ENCODE measurements around the gene PCSK7.

The PCSK7 gene

DNA sequence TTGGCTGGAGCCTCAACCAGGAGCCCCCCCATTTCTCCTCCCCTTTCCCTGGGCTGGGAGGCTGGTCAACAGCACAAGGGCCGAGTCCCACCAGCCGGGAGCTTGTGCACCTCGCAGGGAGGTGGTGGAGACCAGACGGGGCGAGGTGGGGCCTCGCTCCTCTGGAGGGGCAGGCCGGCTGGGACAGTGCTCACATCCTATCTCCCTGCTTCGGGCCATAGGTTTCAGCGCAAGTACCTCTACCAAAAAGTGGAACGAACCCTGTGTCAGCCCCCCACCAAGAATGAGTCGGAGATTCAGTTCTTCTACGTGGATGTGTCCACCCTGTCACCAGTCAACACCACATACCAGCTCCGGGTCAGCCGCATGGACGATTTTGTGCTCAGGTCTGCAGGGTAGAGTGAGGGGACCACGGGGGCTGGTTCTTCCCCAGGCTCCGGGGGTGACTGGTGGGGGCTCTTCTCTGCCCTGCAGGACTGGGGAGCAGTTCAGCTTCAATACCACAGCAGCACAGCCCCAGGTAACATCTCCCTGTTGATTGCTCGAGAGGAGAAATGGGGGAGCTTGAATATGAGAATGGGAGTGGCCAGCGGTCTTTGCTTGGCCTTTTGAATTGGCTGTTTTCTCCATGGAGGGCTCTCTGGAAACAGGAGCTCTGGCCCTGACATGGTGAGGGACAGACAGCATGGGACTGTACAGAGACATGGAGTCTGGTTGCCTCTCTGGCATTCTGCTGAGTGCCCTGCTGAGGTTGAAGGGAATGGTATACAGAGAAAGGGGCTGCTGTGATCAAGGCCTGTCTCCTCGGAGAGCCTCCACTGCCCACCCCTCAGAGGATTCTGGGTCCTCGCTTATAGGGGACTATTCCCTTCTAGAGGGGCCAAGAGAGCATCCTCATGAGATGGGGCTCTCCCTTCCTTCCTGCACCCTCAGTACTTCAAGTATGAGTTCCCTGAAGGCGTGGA lies 50.0 kb downstream of the PCSK7 start:
- DNase-seq (ENCODE audit: low spot score) = no peak

DNA sequence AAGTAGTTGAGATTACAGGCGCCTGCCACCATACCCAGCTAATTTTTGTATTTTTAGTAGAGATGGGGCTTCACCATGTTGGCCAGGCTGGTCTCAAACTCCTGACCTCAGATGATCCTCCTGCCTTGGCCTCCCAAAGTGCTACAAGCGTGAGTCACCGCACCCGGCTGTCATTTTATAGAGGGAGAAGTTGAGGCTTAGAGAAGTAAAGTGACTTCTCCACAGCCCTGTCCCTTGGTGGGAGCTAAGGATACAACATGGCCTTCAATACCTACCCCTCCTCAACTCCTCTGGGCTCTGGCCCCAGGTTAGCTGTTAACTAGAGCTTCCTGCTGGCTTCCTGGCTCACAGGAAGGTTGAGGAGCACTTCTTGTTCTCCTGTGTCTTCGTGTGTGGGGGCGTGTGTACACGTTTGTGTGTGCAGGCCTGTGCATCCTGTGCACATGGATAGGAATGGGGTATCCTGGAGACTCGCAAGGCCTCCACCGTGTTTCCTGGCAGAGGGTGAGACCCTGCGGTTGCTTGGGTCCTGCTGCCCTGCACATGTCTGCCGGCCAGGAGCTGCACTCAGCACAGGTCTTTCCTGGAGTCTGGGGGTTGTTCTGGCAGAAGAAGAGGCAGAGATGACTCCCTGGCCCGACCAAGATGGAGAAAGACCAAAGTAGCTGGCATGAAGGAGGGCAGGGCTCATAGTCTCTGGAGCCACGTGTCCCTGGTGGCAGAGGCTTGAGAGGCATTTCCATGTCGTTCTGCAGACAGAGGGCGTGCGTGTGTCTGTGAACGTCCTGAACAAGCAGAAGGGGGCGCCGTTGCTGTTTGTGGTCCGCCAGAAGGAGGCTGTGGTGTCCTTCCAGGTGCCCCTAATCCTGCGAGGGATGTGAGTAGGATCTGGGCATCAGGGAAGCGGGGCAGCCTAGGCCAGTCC lies 51.0 kb downstream of the PCSK7 start:
- peak; percentile 71 for DNase-seq (ENCODE audit: low spot score)

DNA sequence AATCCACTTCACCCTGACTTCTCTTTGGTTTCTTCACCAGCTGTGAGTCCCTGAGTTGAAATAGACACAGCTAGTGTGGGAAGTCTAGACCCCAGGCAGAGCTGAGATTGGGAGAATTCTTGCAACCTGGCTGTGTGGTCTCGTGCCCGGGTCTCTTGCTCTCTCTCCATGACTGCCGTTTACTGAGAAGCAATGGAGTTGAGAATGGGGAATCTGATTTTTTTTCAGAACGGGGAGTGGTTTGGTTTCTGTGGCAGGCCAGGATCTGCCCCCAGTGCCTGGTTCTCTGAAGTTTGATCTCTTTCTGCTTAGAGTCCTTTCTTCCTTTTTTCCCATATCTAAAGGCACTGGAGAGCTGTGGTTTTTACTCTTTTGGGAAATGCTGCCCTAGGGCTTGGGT lies 51.9 kb downstream of the PCSK7 start:
- peak; percentile 61 for DNase-seq (ENCODE audit: low spot score)

DNA sequence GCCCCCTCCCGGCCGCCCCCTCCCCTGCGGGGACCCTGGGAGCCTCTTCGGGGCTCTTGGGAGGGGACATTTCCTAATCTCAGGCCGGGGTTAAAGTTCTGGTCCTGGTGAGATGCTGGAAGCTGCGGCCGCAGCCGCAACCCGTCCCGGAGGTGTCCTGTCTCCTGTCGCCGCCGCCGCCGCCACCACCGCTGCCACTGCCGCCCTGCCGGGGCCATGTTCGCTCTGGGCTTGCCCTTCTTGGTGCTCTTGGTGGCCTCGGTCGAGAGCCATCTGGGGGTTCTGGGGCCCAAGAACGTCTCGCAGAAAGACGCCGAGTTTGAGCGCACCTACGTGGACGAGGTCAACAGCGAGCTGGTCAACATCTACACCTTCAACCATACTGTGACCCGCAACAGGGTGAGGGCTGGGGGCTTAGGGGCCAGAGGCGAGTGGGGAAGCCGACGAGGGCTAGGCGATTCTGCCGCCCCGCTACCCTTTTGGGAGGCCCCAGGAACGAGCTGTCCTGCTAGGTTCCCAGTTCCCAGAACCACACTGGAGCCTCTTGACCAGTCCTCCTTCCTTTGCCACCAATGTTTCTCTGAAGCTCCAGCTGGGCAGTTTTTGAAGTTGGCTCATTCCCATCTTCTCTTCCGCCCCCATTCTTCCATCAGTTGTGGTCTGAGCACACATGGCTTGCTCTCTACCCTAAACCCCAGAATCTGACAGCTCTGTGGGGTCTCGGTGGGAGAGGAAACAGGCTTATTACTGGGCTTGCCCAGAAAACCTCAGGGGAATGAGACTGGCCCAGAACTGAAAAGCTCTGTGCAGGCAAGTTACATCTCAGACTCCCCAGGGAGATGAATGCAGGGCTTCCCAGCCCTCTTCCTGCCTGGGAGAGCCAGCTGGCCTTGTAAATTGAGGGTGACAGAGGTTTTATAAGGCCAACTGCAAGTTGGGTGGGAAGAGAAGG lies 52.5 kb downstream of the PCSK7 start:
- peak; percentile 78 for DNase-seq (ENCODE audit: low spot score)

DNA sequence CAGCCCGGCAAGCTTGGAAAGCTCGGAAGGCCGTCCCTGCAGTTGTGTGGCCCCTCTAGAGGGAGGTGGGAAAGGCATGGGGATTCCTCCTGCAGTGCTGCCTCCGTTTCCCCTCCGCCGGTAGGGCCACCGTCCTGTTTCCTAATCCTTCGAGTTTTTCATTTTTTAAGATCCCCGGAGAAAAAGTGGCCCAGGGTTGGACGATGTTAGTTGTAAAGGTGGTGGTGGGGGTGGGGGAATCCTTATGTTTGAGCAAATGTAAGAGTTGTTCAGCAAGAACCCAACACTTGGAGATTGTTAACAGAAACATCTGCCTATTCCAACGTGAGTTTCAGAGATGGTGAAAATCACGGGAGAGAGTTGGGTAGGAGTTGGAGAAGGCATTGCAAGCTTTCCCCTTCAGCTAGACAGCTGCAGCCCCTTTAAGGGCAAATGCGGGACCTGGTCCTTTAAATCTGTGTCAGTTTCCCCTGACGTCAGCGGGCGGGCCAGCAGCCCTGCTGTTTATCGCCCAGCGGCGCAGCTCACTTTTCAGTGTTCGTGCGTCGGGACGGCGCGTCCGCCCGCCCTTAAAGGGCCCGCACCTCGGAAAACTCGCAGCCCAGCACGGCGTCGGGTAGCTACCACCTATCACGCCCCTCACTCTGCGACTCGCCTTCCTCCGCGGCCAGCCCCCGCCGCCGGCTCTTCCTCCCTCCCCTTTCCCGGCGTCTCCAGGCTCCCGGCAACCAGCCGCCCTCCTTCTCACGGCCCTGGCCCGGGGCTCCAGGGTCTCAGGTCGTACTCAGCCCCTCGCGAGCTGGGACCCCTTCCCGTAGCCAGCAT lies 53.5 kb downstream of the PCSK7 start, which contains the start of gene SIDT2:
TSS of gene SIDT2 (plus strand) at position 534 of the 825 bp plus-strand sequence. CDS start 521 bp downstream, outside the sequence.
- DNase-seq (ENCODE audit: low spot score) = peak; percentile 90

DNA sequence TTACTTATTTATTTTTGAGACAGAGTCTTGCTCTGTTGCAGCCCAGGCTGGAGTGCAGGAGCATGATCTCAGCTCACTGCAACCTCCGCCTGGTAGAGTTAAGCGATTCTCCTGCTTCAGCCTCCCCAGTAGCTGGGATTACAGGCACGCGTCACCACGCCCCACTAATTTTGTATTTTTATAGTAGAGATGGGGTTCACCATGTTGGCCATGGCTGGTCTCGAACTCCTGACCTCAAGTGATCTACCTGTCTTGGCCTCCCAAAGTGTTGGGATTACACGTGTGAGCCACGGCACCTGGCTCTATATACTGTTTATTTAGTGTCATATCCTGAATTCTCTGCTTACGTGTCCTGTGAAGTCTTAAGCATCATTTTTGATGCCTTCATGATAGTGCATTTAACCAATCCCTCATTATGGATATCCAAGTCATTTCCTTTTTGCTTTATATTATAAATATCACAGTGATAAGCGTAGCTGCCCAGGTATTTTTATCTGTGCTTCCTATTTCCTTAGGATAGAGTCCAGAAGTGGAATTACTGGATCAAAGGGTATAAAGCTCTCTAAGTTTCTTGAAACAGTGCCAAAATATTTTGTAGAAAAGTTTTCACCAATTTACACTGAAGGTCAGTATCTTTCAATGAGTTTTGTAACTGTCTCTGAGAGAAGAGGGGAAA lies 54.2 kb downstream of the PCSK7 start:
- DNase-seq (ENCODE audit: low spot score) = no peak

DNA sequence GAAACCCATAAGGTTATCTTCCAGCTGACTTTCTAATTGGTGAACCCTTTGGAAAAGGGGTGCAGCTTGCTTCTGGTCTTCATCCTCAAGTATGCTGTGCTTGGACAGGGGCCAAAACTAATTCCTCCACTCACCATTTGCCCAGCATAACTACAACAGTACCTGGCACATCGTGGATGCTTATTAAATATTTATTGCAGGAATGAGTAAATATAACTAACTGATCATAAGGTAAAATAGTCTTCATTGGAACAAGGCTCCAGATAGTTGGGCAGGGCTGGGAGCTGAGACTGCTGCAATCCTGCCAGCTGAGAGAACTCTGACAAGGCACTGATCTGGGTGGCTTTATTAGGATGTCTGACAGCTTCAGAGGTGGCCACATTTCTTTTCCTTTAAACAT lies 55.7 kb downstream of the PCSK7 start:
- no peak for DNase-seq (ENCODE audit: low spot score)

DNA sequence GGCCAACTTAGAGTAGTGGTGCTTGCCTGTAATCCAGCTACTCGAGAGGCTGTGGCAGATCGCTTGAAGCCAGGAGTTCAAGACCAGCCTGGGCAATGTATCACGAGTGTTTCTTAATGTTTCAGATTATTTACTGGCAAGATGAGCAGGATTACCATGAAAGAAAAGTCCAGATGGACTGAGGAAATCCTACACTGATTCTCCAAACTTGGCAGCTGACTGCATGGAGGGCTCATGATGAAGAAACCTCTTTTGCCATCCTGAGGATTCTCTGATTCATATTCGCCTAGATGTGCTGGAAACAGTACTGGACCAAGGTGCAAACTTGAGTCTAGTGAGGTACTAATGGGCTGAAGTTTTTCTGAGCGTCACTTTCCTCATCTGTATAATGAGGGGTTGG lies 56.1 kb downstream of the PCSK7 start:
- no peak for DNase-seq (ENCODE audit: low spot score)

DNA sequence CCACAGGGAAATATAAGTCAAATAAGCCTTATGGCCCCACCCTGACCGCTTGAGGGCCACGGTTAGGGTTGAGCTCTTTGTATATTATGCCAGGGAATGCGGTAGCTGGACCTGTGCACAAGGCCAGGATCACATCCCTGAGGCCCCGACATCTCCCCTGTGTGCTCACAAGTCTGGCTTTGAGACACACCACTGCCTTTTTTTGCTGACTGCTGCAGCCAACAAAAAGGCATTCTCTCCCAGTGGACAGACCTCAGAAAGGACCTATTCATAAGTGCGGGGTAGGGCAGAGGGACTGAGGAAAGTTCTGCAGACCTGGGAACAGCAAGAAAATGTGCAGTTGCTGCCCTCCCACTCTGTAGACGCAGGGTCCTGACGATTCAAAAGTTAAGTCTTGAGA lies 56.8 kb downstream of the PCSK7 start:
- no peak for DNase-seq (ENCODE audit: low spot score)

DNA sequence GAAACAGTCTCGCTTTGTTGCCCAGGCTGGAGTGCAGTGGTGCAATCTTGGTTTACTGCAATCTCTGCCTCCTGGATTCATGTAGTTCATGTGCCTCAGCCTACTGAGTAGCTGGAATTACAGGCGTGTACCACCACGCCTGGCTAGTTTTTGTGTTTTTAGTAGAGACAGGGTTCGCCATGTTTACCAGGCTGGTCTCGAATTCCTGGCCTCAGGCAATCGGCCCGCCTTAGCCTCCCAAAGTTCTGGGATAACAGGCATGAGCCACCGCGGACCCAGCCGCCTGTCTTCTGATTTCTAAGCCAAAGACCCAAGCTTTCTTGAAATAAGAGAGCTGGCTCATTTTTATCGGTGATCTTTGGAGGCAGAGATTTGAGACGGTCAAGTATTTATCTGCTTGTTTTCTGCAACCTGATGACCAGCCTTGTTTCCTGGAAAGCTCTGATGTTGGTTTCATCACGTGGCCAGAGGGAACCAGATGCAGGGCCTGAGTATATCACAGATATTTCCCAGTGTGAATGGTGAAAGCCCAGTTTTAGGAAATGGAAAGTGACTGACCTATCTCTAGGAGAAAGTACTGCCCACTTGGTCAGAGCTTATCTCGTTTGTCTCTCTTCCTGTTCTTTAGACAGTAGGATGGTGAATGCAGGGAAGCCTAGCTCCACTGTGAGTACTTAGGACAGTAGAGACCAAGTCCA lies 59.0 kb downstream of the PCSK7 start:
- DNase-seq (ENCODE audit: low spot score) = no peak

DNA sequence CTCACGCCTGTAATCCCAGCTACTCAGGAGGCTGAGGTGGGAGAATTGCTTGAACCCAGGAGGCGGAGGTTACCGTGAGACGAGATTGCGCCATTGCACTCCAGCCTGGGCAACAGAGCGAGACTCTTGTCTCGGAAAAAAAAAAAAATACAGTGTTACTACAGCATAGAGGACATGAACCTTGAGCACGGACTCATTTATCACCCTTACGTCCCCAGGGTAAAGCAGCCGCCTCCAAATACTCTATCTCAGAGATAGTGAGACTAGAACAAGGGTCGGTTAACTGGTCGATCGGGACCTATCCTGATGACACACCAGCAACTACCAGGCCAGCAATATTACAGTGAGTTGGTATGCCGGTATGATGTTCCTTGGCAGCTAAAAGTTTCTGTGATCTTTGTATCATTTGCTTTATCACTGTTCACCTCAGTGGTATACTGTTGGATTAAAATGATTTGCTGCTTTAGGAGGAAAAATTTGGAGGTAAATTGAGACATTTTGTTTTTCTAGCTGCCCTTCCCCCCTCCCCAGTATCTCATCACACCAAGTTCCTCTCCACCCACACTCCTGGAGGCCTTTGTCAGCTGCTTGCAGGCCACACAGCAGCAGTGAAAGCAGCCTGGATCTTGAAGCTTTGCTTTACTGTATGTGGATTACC lies 60.3 kb downstream of the PCSK7 start:
- no peak for DNase-seq (ENCODE audit: low spot score)

DNA sequence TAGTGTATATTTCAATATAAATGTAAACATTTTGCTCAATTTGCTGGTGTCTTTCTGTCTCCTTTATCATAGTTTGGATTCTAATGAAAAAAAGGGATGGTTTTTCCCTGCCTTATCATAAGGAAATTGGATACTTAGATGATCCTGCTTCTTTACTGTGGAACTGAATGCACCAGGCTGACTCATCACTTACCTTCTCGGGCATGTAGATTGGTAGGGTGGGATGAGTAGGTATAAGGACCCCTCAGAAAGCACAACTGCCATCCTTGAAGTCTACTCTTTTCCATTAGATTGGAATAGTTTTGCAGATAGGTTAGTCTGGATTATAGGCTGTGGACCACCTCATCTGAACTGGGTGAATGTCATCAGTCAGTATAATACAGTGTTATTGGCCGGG lies 60.9 kb downstream of the PCSK7 start:
- DNase-seq (ENCODE audit: low spot score) = no peak

DNA sequence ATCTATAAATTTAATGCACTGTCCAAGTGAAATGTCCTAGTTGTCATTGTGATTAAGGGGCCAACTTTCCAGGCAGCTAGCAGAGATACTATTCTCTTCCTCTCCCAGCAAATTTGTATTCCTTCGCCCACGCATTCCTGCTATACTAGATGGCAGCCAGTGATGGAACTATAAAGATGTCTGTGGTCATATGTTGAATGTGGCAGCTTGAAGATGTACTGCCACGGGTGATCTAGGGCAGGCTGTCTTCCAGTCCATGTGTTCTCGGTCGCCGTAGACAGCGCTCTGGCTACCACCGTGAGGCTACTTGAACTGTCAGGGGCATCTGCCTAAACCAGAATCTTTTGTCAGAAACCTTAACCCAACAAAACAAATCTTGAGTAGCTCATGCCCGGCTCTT lies 61.7 kb downstream of the PCSK7 start:
- no peak for DNase-seq (ENCODE audit: low spot score)

DNA sequence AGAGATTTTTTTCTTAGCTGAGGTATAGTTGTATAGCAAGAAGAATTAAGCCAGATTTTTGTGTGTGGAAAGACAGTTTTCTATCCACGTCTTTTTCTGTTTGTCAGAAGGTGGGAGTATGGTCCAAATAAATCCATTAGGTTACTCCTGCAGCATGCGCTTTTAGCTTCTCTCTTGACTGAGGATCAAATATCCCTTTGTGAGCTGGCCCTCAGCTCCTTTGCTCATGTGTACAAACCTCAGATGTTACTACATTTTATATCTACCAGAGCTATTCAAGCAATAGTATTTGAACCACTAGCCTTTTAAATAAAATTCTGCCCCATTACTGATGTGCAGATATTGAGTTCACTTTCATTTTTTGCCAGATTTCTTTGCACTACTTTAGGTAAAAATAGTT lies 62.1 kb downstream of the PCSK7 start:
- no peak for DNase-seq (ENCODE audit: low spot score)

DNA sequence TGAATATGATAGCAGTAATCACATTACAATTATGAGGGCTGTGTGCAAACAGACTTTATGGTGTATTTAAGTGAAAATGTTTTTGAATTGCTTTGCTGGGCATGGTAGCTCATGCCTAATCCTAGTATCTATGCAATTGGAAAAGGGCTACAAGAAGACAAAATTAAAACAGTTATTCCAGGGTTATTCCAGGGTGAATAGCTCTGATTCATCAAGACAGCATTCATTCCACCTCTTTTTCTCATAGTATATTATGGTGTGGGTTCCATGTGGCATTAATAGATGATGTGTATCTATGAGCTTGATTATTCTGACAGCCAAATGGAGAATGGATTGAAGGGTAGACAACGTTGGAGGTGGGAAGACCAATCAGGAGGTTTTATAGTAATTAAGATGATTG lies 65.4 kb downstream of the PCSK7 start:
- DNase-seq (ENCODE audit: low spot score) = no peak

DNA sequence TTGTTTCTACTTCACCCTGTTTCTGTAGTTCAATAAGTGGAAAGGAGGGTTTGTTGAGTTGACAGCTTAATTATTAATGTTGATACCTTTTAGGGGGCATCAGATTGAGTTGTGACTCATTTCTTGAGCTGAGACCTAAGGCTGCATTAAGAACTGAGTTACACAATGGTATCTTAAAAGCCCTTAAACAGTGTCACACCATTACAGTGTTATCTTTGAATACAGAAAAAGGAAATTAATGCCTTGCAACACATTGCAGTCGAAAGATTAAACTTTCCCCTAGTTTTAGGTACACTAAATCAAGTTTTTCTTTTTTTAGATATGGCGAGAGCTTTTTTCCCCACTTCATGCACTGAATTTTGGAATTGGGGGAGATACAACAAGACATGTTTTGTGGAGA lies 71.0 kb downstream of the PCSK7 start:
- DNase-seq (ENCODE audit: low spot score) = no peak

DNA sequence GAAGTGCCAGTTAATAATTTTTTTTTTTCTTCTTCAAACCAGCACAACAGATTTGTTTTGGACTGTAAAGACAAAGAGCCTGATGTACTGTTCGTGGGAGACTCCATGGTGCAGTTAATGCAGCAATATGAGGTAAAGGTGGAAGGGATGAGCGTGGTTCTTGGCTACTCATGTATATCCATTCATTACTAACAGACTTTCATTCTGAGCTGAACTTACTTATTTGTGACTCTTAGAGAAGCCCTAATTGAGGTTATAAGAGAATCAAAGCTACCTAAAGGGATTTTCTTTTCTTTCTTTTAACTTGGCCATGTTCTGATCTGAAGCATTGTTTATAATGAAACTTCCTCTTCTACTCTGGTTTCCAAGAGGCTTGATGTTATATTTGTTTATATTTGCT lies 72.0 kb downstream of the PCSK7 start:
- no peak for DNase-seq (ENCODE audit: low spot score)

DNA sequence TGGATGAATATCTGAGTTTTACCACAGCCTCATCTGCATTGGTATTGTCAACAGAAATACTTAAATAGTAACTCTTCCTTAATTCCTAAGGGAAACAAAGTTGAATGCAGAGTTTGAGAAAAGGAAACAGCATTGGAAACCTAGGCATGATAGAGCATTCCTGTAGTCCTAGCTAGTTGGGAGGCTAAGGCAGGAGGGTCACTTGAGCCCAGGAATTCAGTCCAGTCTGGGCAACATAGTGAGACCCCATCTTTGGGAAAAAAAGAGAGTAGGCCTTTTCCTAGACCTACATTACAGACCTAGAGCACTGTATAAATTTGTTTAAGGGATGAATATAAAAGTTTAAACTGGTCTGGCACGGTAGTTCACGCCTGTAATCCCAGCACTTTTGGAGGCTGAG lies 74.4 kb downstream of the PCSK7 start:
- DNase-seq (ENCODE audit: low spot score) = no peak

DNA sequence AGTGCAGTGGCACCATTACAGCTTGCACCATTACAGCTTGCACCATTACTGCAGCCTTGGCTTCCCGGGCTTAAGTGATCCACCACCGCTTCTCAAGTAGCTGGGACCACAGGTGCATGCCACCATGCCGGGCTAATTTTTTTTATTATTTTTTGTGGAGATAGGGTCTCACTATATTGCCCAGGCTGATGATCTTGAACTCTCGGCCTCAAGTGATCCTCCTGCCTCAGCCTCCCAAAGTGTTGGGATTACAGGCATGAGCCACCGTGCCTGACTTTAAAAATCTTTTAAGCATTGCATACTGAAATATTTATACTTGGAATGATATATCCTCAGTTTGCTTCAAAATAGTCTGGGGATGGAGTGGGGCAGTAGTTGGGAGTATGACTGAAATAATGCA lies 77.4 kb downstream of the PCSK7 start:
- no peak for DNase-seq (ENCODE audit: low spot score)

Data from hepatic stellate cell (primary cell).